ENCODE data around the gene MISP3.

MISP3 gene

DNA sequence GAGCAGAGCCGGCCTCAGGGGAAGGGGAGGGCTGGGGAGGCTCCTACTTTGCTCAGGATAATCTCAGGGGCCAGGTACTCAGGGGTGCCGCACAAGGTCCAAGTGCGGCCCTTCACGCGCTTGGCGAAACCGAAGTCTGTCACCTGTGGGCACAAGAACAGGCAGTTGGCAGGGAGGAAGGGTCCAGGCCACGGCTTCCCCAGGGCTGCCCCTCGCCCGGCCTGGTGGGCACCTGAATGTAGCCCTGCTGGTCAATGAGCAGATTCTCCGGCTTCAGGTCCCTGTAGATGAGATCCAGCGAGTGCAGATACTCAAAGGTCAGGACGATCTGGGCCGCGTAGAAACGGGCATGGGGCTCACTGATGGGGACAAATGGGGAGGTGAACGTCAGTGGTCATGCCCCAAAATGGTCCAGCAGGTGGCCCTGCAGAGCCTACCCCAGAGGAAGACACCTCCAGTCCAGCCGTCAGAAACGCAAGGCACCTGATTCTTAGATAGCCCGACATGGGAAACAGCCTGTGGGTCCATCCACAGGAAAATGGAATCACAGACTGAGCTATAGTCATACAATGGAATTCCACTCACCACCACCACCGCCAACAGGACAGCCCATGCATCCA, 25.1 kb downstream of the MISP3 start:
- in situ Hi-C loops (cut with MboI; ENCODE audit: low sequenced_read_pairs), result no loop called here

DNA sequence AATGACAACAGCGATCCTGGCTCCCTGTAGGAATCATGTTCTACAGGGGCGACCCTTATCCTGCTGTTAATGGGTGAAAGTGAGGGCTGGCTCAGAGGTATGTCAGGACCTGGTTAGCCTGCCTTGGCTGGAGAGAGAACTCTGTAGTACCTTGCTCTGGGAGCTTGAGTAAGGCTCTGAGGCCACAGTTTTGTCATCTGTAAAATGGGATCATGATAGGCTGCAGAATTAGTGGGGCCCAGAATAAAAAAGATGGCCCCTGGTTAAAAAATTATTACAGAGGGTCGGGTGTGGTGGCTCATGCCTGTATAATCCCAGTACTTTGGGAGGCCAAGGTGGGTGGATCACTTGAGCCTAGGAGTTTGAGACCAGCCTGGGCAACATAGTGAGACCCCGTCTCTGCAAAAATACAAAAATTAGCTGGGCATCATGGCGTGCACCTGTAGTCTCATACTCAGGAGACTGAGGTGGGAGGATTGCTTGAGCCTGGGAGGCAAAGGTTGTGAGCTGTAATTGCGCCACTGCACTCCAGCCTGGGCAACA, 28.5 kb downstream of the MISP3 start:
- in situ Hi-C loops (cut with MboI; ENCODE audit: low sequenced_read_pairs), result no loop called here

DNA sequence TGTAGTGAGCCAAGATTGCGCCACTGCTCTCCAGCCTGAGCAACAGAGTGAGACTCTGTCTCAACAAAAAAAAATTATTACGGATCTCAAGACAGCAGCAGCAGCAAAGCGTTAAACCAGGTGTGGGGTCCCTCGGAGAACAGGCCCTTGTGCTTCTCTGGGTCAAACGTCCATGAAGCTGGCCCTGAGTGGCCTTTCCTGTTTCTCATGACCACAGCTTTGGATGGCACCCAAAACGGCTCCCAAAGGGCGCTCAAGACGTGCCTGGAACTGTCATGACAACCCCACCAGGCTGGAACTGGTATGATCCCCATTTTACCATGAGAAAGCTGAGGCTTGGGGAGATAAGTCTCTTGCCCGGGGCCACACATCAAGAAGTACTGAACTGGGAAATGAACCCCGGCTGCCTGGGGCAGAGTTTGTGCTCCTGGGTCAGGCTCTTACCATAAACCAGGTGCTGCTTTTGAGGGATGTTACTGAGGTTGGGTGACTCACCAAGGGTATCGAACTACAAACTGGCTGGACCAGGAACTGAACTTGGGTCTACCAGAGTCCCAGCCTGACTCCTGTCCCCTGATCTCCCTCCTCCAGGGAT, 29.6 kb downstream of the MISP3 start:
- in situ Hi-C loops (cut with MboI; ENCODE audit: low sequenced_read_pairs), result no loop called here

DNA sequence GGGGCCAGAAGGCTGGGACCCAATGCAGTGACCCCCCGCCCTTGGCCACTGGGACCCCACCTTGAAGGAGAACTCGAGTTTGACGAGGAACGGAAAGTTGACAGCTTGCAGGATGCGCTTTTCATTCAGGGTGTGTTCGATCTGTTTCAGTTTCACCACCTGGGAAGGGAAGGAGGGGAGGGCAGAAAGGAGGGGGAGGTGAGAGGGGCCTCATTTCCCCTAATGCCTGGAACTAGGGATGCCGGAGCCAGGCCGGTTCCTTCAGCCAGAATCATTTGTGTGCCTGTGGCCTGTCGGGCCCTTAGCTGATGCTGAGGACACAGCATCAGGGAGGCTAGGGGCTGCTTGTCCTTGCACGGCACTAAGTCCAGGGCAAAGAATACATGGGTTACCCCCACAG, 30.2 kb downstream of the MISP3 start:
- in situ Hi-C loops (cut with MboI; ENCODE audit: low sequenced_read_pairs), result no loop called here

DNA sequence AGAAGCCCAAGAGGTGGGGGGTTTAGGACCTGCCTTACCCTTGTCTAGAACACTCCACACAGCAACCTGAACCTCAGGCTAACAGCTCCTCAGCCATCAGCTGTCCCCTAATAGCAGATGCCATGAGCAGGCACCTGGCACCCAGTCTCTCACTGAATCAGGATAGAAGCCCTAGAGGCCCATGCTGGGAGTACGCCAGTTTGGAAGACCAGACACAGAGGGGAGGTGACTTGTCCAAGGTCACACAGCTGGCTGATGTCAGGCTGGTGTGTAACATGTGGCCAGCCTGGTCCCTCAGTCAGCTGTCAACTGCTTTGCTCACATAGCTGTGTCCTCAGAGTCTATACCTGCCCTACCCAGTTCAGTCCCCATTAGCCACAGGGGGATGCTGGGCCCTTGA, 30.7 kb downstream of the MISP3 start:
- in situ Hi-C loops (cut with MboI; ENCODE audit: low sequenced_read_pairs), result no loop called here

DNA sequence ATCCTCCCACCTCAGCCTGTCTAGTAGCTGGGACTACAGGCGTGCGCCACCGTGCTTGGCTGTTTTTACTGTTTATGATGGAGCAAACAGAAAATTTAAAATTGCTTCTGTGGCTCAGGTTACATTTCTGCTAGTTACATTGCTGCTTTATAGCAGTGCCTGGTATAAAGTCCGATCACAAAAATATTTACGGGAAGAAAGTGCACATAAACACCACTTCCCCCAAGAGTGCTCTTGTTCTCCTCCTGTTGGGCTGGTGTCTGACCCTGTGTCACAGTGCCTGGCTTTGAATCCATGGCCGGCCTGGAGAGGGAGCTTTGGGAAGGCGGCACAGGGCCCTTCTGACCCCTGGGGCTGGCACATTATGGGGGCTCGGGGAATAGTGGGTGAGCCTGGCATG, 33.1 kb downstream of the MISP3 start:
- in situ Hi-C loops (cut with MboI; ENCODE audit: low sequenced_read_pairs), result no loop called here

DNA sequence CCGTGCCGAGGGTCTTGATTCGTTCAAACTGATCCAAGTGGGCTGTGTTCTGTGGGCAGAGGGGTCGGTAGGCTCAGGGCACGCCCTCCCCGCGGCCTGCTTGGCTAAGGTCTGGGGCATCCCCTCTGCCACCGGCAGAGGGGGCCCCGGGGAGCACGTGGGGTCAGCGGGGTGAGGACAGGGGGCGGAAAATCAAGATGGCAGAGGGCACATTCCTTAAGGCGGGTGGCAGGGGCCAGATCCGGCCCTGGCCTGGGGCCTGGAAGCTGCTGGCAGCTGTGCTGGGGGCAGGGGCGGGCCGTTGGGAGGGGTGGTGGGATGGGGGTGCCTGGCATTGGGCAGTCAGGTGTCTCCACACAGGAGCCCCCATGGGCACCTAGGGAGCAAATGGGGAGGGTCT, 34.3 kb downstream of the MISP3 start:
- in situ Hi-C loops (cut with MboI; ENCODE audit: low sequenced_read_pairs), result no loop called here

DNA sequence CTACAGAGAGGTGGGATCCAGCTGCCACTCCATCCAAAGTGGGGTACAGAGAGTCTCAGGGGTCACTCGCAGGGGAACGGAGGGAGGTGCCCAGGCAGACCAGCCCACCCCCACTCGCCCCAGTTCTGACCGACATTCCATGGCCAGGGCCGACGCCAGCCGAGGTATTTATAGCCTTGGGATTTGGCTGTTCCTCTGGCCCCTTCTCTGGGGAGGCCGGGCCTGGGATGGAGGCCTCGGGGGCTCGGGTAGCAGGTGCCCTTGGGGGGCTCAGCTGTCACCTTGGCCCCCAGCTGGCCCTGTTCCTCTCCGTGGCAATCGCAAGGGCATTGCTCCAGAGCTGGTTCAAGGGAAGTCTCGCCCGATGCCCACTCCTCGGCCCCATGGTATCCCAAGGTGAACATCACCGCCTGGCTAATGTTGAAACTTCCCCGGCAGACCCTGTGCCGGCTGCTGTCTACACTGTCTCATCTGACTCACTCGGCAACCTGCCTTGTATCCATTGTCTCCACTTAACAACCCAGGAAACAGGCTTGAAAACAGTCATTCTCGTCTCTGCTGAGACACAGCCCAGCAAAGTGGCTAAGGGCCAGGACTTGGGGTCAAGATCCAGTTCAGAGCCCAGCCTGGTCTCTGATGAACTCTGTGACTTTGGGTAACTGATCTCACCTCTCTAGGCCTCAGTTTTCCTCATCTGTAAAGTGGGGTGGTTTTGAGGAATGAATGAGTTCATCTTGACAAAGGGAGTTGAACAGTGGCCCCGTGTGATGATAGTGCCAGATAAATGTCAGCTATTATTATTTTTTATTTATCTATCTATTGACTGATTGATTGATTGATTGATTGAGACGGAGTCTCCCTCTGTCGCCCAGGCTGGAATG, 35.2 kb downstream of the MISP3 start:
- in situ Hi-C loops (cut with MboI; ENCODE audit: low sequenced_read_pairs), result no loop called here

DNA sequence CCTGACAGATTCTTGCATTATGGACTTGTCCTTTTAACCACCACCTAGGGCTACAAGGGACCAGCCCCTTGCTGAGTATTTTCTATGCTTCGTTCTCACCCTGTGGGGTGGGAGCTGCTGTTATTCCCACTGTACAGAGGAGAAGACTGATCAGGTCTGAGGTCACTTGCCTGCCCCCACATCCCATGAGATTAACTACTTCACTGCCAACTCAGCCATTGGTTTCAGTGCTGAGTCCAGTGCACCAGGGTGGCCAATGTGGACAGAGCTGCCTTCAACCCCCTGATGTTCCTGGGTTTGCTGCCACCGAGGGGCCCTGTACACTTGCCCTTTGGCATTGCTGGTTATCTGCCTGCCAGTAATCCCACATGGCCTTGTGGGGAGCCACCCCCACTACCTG, 38.1 kb downstream of the MISP3 start:
- in situ Hi-C loops (cut with MboI; ENCODE audit: low sequenced_read_pairs), result no loop called here

DNA sequence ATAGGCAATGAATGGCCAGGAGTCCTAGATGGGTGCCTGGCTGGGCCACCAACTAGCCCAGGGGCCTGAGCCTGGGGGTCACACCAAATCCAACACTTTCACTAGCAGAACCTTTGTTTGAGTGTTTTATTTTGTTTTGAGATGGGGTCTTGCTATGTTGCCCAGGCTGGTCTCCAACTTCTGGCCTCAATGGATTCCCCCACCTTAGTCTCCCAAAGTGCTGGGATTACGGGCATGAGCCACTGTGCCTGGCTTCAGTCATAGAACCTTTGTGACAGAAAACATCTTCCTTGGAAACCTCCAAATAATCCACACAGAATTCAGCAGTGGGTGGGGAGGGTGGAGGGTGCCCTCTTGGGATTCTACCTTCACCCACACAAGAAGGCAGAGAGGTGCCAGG, 38.9 kb downstream of the MISP3 start:
- in situ Hi-C loops (cut with MboI; ENCODE audit: low sequenced_read_pairs), result no loop called here

DNA sequence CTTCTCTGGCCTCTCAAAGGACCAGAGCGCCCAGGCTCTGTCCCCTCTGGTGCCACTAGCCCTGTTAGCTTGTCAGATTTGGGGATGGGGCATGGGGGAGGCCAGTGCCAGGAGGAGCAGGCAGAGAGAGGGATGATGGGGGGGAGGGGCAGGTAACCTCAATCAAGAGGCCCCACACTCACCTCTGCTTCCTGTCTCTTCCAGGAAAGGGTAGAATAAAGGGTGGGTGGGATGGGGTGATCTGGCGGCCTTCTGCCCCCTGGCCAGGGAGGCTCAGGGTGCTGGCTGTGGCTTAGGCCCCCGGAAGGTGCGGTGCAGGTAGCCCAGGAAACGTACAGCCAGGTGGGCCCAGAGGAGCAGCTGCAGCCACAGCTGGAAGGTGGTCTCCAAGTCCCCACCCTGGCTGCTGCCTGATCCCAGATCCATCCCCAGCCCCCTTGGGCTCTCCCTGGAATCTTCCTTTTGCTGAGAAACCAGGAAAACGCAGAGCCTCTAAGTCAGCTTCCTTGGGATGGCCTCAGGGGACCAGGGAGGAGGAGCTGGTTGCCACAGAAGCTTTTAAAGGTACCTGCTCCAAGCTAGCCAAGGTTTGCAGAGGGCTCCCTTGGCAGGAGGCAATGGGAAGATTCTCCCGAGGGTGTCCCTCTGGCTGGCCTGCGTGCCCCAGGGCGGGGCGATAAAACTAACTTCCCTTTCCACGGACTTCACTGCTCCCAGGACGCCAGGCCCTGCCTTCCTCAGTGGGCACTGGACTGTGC, 39.6 kb downstream of the MISP3 start:
- in situ Hi-C loops (cut with MboI; ENCODE audit: low sequenced_read_pairs), result no loop called here

DNA sequence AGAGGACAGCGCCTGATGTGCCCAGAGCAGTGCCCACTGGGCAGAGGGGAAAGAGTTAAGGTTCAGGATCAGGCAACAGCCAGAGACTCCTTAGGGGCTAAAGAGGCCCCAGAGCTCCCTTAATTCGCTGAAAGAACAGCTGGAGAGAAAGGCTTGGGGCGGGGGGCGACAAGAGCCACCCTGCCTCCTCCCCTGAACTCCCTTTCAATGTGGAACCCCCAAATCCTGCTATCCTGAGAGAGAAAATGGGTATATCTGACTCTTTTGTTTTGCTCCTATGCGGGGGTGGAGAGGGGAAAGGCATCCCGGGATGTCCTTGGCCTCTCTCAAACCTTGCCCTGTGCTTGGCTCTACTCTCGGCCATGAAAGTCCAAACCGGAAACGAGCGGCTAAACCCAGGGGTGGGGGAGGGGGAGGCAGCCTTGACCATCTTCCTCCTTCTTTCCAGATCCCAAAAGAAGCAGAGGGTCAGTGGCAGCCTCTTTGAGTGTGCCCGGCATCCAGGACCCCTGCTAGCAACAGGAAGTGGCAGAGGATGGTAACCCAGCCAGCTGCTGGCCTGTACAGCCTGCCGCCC, 40.3 kb downstream of the MISP3 start:
- in situ Hi-C loops (cut with MboI; ENCODE audit: low sequenced_read_pairs), result no loop called here

DNA sequence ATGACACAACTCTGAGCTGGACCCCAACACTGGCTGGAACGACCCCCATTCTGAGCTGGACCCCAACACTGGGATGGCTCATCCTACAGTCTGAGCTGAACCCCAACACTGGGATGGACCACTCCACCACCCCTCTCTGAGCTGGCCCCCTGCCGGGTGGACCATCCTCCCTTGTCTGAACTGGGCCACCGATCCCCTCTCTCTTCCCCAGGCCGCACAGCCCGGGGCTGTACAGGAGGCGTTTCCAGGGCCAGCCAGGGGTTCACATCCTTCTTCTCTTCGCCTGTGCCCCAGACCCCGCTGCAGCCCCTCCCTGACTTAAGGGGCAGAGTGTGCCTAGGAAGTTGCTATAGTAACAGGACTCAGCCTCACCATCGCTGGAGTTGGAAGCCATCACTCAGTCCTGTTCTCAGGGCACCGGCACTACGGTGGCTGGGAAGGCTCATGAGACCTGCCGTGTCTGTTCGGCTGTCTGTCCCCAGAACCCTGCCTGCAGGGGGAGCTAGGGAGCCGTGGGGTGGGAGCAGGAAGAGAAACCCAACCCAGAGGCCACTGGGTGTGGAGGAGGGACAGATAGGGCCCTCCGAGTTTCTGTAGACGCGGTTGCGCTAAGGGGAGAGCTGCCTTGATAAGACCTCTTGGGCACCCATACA, 41.3 kb downstream of the MISP3 start:
- in situ Hi-C loops (cut with MboI; ENCODE audit: low sequenced_read_pairs), result no loop called here

DNA sequence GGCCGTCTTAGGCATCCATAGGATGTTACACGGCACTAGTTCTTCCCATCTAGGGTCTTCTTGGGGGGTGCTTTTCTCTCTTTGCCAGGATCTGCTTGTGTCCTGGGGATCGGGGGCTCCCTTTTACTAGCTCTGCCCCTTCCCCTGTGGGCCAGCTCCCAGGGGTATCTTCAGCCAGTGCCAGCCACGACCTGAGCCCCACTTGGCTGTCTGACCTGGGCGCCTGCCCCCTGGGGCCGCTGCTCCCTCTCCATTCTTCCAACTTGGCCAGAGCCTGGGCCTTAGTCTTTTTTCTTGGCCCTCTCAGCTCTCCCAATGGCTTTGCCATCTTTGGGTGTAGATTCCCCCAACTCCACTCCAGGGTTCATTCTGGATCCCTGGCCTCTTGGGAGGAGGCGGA, 41.9 kb downstream of the MISP3 start:
- in situ Hi-C loops (cut with MboI; ENCODE audit: low sequenced_read_pairs), result no loop called here

DNA sequence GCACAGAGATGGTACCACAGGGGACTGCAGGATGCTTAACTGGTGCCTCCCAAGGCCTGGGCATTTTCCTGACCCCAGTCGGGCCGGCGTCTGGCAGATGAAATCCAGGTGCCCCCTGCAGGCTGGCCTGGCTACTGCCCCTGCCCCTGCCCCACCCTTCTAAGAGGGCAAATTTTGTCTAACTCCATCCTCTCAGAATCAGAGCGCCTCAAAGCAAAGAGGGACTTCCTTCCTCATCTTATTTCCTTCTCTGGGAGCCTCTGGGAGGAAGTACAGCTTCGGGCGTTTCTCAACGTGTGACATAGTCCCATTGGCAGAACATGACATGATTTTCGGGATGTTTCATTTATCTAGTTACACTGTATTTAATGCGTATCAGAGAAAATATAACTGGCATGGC, 42.3 kb downstream of the MISP3 start:
- in situ Hi-C loops (cut with MboI; ENCODE audit: low sequenced_read_pairs), result no loop called here

DNA sequence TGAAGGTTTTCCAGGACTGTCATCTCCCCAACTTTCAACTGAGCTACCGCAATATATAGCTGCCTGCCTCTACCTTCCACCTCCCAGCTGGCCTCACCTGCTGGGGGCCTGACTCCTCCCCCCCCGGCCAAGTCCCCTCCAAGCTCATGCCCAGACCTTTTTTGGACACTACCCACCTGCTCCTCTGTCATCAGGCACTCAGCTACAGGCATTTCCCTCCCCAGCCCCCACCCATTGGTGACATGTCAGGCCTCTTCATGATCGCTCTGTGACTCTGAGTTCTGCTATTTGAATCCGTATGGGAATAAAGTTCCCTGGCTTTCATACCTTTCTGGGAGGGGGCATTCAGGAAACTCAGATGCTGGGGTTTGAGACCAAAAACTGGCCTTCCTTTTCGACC, 43.2 kb downstream of the MISP3 start:
- in situ Hi-C loops (cut with MboI; ENCODE audit: low sequenced_read_pairs), result no loop called here

DNA sequence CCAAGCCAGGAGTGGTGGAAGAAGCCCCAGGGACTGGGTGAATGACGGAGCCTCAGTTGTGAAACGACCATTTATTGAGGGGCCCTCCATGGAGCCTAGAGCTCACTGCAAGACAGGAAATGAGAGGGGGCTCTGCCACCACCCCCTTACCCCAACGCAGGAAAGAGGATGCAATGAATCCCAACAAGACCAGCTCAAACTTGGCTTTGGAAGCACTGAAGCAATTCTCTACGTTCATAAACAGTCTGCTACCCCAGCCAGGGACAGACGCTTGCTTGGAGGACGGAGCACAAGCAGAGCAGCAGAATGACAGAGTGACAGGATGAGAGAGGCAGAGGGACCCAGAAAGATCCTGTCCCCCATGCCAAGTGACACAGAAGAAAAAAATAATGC, 43.9 kb downstream of the MISP3 start:
- in situ Hi-C loops (cut with MboI; ENCODE audit: low sequenced_read_pairs), result no loop called here

DNA sequence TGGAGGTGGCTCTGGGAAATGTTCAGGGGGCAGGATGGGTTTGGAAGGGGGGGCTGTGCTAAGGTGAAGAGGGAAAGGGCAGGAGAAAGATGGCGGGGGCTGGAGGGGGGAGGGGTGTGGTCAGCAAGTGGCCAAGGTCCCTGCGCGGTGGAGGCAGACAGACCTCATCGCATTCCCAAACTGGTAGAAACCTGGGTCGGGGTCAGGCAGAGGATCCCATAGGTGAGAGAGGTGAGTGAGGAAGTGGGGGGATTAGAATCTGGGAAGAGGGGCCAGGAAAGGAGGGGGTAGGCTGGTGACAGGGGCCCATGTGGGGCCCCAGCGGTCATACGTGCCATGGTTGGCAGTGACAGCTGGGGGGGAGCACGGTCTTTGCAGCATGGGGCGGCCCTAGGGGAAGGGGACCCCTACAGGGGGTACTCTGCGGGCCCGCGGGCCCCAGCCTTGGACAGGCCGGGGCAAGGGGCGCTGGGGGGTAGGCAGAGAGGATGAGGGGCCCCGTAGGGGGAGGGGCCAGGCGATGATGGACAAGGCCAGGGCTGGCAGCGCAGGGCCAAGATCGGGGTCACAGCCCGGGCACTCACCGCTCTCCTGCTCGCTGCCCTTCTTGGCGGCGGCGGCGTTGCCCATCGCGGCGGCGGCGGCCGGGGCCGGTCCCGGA, 44.5 kb downstream of the MISP3 start:
- in situ Hi-C loops (cut with MboI; ENCODE audit: low sequenced_read_pairs), result no loop called here

DNA sequence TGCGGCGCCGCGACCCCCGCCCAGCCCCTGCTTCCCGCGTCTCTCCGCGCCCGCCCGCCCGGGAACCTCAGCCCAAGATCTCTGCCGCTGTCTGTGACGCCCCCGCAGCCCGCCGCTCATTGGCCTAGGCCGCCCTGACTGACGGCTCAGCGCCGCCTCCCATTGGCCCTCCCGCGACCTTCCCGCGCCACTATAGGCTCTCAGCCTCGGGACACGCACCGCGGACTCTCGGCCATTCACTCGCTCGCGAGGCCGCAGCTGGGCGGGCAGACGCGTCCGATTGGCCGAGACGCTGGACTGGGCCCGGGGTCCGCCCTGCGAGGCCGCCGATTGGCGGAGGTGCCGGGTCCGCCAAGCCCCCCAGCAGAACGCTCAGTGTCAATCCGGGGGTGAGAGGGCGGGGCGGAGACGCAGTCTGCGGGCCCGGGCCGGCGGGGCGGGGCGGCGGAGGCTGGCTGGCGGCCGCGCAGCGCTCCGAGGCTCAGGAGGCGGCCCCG, 45.1 kb downstream of the MISP3 start, which contains the start of gene PRKACA:
Gene PRKACA, minus strand, starts transcription at position 95 of the 497 bp plus-strand sequence. CDS start 215 bp downstream, outside the sequence.
- in situ Hi-C loops (cut with MboI; ENCODE audit: low sequenced_read_pairs), result no loop called here
